Measurements from ENCODE around the gene FUT7.

FUT7 gene

DNA sequence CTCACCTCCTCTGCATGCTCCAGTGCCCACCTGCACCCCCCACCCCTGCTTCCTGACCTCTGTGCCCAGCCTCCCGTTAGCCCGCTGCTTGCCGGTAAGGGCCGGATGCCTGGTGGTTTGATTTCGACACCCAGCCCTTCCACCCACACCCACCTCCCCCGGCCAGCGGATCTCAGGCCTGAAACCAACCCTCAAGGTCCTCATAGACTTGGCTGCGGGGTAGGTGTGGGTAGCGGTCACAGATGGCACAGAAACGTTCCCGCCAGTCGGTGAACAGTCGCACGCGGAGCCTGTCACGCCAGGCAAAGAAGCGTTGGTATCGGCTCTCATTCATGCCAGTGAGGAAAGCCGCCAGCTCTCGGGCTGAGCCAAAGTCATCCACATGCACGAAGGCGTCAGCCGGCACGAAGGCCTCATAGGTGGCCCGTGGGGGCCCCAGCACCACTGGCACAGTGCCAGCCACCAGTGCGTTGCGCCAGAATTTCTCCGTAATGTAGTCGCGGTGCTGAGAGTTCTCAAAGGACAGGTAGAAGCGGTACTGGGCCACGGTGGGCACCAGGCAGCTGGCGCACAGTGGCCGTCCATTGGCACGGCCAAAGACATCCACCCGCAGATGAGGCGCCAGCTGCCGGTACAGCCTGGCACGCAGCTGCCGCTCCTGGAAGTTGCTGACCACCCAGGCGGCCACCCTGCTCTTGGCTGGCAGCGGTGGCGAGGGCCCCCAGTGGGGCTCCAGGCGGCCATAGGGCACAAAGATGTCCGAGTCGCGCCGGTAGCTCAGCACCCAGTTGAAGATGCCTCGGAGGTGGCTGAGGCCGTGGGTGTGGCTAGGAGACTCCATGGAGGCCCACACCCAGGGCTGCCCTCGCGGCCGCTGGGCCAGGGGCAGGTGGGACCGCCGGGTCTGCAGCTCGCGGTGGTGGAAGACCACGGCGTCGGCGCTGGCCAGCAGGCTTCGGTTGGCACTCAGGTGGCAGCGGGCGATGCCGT, 1.1 kb downstream of the FUT7 start:
- DNase-seq, result no peak

GRCh38 chr9:137030006-137030405, 1.9 kb downstream of the FUT7 start:
- DNase-seq, result no peak

DNA sequence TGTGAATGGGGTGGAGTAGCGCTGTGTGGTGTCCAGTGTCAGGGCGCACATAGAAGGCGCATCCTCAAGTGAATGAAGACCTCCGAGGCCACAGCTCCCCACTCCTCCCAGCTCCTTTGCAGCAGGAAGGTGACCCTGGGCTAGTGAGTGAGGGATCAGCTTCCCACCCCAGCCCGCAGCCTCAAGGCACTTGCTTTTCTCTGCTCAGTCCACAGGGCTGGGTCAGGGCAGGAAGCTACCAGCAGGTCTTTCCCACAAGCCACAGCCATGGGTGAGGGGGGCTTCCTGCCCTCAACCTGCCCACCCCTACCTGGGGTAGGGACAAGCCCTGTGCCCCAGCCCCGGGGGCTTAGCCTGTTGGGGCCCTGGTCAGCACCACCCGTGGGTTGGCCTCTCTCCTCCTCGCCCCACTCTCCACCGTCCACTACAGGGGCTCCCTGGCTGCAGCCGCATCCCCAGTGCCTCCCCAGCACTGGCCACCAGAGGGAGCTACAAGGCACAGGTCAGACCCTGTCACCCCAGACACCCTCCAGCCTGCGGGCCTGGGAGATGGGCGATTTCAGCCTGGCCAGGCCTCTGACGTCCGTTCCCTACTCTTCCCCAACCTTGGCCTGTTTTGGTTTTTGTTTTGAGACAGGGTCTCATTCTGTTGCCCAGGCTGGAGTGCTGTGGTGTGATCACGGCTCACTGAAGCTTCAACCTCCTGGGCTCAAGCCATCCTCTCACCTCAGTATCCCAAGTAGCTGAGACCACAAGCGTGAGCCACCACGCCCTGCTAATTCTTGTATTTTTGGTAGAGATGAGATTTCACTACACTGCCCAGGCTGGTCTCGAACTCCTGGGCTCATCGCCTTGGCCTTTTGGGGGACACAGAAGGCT, 2.6 kb downstream of the FUT7 start:
- no peak for DNase-seq

DNA sequence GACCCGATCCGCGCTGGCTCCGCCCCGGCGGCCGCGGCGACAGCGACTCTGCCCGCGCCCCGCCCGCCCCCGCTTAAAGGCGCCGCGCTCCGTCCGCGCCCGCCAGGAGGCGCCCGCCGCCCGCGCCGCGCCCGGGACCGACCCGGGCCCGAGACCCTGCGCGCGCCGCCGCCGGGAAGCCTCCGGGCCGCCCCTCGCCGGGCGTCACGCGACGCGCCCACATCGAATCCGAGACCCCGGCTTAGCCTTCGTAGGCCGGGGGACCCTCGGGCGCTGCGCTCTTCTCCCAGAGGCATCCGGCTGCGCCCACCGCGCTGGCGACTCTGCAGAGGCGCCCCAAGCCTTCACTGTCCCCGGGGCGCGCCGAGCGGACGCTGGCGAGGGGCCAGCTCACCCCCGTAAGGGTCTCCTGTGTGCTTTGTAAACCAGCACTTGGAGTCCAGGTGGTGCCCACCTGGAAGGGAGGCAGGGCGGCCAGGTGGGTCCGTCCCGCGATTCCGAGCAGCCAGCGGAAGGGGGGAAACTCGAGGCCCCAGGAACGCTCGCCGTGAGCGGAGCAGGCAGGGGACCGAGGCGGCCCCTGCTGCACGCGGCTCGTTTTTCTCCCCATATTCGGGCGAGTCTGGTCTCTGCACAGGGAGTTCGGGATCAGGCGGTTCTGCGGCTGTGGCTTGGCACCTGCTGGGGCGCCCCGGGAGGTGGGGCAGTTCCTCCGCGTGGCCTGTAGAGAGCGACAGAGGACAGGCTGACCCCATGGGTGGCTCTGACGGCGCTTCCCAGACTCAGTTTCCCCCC, 3.4 kb downstream of the FUT7 start:
- DNase-seq, result no peak

GRCh38 chr9:137027369-137028262, 4.3 kb downstream of the FUT7 start, which contains the start of gene ABCA2:
ABCA2 (minus strand) TSS chr9:137028237; CDS start chr9:137028140, 97 bp downstream.
- DNase-seq, result peak; percentile 35

- DNase-seq, result no peak
Measured at GRCh38 chr9:137026828-137027227, 5.1 kb downstream of the FUT7 start.

GRCh38 chr9:137026384-137026783, 5.5 kb downstream of the FUT7 start:
- DNase-seq, result no peak

DNA sequence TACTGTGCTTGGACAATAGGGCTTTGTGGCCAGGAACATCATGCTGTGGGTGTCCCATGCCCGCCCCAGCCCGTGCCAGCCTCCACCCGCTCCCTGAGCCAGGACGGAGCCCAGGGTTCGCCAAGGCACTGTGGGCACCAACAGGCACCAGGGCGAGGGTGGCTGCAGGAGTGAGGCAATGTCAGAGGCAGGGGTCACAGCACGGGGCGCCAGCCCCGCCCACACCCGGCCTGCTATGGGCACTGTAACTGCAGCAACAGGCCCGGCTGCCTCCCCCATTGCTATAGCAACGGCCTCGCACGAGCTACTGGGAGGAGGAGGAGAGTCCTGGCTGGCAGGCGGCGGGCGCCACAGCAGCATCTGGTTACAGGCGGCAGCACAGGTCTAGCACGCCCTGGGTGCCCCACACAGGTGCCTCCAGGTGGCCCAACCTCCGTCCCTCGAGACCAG, 6.3 kb downstream of the FUT7 start:
- DNase-seq, result no peak

DNA sequence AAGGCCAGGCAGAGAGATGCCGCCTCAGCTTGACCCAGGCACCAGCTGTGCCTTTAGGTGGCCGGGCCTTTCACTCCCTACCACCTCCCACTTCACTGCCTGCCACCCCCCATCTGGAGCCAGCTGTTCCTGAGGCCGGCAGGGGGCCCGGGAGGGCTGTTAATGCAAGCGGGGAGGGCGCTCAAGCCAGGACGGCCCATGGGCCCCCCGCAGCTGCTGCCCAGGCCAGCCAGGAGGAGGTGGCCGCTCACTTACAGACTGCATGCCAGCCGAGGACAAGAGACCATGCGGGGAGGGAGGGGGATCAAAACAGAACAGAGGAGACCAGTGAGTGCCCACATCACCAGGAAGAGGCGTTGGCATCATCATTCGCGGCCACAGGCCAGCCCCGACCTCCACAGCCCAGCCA, 8.3 kb downstream of the FUT7 start:
- DNase-seq, result no peak

DNA sequence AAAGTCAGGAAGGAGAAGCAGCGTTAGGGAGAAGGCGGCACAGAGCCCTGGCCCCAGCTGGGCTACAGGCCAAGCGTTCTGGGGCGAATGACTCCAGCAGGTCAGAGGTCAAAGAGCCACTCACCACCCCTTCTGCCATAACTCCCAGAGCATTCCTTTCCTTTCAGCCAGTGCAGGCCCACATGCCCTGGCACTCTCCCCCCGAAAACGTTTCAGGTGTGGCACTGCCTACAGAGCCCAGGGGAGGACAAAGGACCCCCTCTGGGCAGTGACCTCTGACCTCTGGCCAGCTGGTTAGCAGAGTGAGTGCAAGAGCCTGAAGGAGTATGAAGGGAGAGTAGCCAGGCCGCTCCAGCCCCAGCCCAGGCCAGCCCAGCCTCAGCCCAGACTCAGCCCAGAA, 8.7 kb downstream of the FUT7 start:
- no peak for DNase-seq

DNA sequence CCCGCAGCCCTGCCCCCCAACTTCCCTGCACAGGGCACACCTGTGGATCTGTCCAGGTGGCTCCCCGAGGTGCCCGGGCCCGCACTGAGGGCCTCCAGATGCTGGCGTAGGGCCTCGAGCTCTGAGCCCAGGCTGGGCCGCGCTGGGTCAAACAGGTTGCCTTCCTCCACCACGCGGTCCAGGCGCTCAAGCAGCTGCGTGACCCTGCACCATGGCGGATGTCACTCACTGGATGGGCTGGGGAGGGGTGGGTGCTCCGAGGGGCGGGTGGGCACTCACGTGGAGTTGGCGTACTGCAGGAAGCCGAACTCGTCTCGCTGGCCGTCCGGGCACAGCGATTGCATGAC, 9.3 kb downstream of the FUT7 start:
- no peak for DNase-seq

DNA sequence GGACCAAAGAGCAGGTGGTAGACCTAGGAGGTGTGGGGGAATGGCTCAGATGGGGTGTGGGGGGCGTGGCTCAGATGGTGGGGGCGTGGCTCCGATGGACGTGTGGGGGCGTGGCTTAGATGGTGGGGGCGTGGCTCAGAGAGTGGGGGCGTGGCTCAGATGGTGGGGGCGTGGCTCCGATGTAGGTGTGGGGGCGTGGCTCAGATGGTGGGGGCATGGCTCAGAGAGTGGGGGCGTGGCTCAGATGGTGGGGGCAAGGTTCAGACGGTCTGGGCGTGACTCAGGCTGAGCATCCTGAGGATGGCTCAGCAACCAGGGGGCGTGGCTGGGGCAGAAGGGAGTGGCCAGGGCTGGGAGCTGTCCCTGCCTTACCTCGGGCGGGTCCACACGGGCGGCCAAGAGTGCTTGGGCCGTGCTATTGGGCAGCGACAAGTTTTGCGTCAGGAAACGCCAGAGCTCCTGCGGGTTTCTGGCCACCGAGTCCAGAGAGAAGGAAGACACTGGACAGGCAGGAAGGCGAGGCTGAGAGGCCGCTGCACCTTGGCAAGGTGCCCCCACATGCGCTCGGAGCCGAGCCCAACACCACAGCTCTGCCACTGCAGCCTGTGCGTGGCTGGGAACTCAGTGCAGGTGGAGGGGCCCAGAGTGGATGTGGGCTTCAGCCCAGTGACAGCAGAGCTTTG, 9.8 kb downstream of the FUT7 start:
- DNase-seq, result peak; percentile 94

- DNase-seq, result no peak
Measured at GRCh38 chr9:137021568-137021978, 10.3 kb downstream of the FUT7 start.

DNA sequence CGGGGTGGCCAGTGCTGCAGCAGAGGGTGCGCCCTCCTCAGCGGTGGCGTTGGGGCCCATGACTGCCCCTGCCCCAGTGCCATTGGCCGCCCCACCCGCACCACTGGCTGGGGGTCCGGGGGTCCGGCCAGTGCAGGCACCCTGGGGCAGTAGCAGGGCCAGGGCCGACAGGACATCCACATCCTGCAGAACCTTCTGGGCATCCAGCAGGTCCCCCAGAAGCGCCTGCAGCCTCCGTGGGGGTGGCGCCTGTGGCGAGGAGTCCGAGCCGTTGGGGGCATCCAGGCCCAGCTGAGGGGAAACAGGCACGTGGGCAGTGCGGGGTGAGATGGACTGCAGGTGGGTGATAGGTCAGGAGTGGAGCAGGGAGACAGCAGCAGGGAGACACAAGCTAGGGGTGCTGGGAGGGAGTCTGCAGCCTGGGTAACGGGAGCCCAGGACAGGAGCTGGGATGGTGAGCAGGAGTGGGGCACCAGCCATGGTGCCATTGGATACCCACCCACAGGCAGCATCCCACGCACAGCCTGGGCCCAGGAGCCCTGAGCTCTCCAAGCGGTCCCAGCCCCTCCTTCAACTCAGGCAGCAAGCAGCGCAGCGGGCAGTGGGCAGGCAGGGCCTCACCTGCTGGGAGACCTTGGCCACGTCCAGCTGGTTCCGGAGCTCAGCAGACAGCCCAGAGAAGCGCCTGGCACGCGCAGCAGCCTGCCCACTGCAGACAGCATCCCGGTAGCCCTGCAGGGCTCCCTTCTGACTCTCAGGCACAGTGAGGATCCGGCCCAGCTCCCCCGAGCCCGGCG, 10.9 kb downstream of the FUT7 start:
- DNase-seq, result no peak

- no peak for DNase-seq
Measured at GRCh38 chr9:137019891-137020683, 11.8 kb downstream of the FUT7 start.

DNA sequence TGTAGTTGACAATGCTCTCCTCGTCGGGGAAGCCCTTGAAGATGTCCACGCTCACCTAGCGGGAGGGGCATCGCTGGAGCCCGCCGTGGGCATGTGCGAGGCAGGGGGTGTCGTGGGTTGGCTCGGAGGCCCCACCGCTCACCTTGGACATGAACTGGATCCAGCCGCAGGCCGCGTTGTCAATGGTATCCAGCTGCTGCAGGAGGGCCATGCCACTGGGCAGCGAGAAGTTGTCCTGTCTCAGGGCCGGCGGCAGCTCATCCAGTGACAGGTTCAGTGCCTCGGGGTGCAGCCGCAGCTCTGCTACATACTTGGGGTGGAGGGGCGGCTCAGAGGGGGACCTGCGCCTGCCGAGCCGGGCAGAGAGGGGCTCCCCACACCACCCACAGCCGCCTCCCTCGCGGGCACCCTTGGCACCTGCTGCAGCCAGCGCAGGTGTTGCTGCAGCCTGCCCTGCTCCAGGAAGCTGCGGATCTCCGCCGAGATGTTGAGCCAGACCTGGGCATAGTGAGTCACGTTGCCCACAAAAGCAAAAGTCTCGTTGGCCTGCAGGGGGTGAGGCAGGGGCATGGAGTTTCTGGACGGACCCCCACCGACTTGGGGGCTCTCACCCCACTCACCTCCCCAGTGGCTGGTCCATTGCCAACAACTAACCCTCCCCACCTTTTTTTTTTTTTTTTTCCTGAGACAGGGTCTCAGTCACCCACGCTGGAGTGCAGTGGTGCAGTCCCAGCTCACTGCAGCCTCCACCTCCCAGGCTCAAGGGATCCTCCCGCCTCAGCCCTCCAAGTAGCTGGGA, 12.9 kb downstream of the FUT7 start:
- no peak for DNase-seq

- DNase-seq, result no peak
Measured at GRCh38 chr9:137017791-137018497, 13.9 kb downstream of the FUT7 start.

DNA sequence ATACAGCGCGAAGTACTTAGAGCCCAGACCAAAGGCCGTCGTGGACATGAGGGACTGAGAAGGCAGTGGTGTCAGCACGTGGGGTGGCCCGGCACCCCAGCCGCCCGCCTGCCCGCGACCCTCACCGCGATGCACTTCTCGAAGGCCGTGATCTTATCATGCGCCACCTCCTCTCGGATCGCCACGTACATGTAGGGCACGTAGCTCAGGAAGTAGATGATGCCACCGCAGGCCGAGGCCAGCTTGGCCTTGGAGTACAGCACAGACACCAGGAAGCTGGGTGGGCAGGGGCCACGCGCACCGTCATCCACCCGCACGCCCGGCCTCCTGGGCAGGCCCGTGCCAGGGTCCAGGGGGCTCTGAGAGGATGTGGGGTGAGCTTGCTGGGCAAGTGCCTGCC, 14.8 kb downstream of the FUT7 start:
- no peak for DNase-seq

Measured in NCI-H1048 (cell line).